NCI-H524 (cell line): ENCODE measurements around the gene GAB2.

Experiments
- DNase-seq, 2 experiments: peaks; one replicate each; lab custom pipeline; 2025; lab: John Stamatoyannopoulos, UW

GAB2 gene

GRCh38 chr11:78221396-78222315, 196.0 kb downstream of the GAB2 start:
- no peak for DNase-seq

GRCh38 chr11:78220218-78221157, 197.1 kb downstream of the GAB2 start:
- DNase-seq, result no peak

GRCh38 chr11:78219493-78220217, 198.0 kb downstream of the GAB2 start:
- DNase-seq, result no peak

GRCh38 chr11:78218707-78219492, 198.7 kb downstream of the GAB2 start:
- DNase-seq, result no peak

- no peak for DNase-seq
Observed at GRCh38 chr11:78217650-78218541, 199.7 kb downstream of the GAB2 start.

GRCh38 chr11:78216571-78217287, 200.9 kb downstream of the GAB2 start:
- no peak for DNase-seq

- no peak for DNase-seq
Observed at GRCh38 chr11:78216021-78216420, 201.6 kb downstream of the GAB2 start.

- DNase-seq, result no peak
Observed at GRCh38 chr11:78214331-78215194, 203.1 kb downstream of the GAB2 start.

GRCh38 chr11:78213526-78214330, 203.9 kb downstream of the GAB2 start:
- no peak for DNase-seq

- DNase-seq, result no peak
Observed at GRCh38 chr11:78212586-78213371, 204.8 kb downstream of the GAB2 start.

- no peak for DNase-seq
Observed at GRCh38 chr11:78211565-78211964, 206.1 kb downstream of the GAB2 start.

GRCh38 chr11:78210000-78210608, 207.5 kb downstream of the GAB2 start:
- no peak for DNase-seq

GRCh38 chr11:78209478-78209877, 208.1 kb downstream of the GAB2 start:
- DNase-seq, result no peak

GRCh38 chr11:78208257-78209165, 209.1 kb downstream of the GAB2 start:
- no peak for DNase-seq

- DNase-seq, result no peak
Observed at GRCh38 chr11:78207532-78208256, 209.9 kb downstream of the GAB2 start.
